IPS-NIHi7 (cell line): ENCODE measurements around the gene ATP7B.

Experiments
- DNase-seq: peaks from one replicate; pipeline ENCODE4 v3.0.0; 2012; ENCODE audit warnings: mixed read lengths; ENCODE audit errors: extremely low spot score

ATP7B gene

DNA sequence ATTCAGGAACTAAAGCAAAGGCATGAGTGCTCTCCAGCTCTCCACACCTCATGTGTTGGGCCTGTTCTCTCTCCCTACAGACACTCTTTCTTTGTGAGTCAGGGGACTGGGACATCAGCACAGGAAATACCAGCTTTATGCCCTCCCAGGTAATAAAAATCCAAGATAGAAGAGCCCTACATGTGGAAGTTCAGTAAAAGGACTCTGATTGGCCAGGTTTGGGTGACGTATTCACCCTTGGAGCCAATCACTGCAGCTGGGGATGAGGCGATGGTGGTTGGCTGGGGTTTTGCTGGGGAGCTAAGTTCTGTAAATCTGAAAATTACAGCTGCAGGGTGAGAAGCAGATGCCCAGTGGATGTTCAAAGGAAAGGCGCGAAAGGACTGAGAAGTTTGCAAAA is 117.0 kb downstream of the ATP7B start:
- DNase-seq = peak; percentile 58

DNA sequence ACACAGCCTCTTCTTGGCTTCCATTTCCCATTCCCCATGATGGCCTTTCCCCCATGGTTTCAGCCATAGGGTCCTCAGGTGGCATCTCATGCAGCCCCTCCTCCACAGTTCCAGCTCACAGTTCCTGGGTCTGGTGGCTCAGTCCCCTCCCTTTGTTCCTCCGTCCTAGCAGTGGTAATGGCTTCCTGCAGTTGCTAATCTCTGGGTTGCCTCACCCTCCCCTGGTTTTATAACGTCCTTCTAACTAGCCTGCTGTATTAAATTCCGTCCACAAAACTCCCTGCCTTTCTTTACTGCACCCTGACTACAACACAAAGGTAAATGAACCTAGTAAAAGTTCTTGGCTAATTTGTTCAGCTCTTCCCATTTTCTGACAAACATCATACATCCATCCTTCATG is 118.6 kb downstream of the ATP7B start:
- no peak for DNase-seq

DNA sequence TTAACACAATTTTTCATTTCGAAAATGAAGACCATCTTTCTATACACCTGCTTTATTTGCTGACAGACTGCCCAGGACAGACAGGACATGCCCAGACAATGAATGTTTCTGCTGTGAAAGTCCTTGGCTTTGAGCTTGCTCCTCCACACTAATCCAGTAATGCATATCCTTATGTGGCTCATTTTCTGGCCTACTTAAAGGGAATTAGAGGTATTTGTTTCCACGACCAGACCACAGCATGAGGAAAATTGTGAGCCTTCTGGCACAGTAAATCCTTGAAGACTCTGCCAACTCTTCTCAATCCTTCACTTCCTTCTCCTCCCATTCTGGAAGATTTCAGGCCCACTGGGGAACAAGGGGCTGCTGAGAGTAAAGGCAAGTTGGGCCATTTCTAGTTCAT is 123.8 kb downstream of the ATP7B start:
- no peak for DNase-seq

DNA sequence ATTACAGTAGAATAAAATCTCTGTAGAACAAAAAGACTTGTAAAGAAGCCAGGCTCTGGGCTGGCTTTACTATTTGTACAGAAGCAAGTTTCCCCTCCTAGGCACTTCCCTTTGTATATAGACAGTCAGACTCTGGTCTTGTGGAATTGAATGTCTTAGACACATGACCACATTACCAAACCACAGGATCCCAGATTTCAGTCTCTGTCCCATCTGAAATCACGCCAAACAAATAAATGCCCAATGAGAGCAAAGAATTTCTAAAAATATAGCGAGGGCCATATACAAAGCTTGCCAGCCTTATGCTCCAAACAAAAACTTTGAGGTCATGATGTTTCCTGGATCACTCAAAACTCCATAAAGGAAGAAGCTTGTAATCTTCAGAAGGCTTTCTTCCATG is 125.6 kb downstream of the ATP7B start:
- DNase-seq = no peak

DNA sequence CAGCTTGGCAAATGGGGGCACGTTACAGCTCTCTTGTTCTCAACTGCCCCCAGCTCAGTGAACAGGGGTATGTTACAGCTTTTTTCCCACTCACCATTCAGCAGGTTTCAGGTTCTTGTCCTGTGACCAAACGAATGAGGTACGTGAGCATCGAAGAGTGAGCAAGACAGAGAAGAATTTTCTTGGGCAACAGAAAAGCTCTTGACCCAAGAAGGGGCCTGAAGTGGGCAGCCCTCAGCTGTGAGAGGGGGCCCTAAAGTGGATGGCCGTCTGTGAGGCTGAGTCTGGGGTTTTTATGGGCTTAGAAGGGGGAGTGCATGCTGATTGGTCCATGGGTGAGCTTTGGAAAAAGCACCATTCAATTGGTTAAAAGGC is 128.0 kb downstream of the ATP7B start:
- DNase-seq = no peak
